ENCODE data around the gene EXOC4.

Gene EXOC4

GRCh38 chr7:134088199-134088598 lies 835.3 kb downstream of the EXOC4 start:
- H3K27me3 ChIP-seq (ENCODE audit: insufficient read depth, poor library complexity, severe bottlenecking) = no peaks in the 10 kb centered on the region
- no peak for TF ChIP-seq CTCF (IDR thresholded peaks at IDR 0.05; ENCODE audit: poor library complexity, severe bottlenecking)
- no peak overlapping the region for H3K27ac ChIP-seq (ENCODE audit: poor library complexity, severe bottlenecking)
- DNase-seq (ENCODE audit: low spot score) (no peak), ATAC-seq (ENCODE audit: low read depth) (no peak)
- H3K4me1 ChIP-seq (ENCODE audit: insufficient read depth, poor library complexity, severe bottlenecking) = no peaks in the 10 kb centered on the region
- H3K4me3 ChIP-seq (ENCODE audit: severe bottlenecking) = no peak overlapping the region
- peaks cover 15% of the 10 kb centered on the region for H3K9me3 ChIP-seq (ENCODE audit: severe bottlenecking)
- H3K36me3 ChIP-seq (ENCODE audit: low read depth) = no peaks in the 10 kb centered on the region

GRCh38 chr7:134089446-134089845 lies 836.6 kb downstream of the EXOC4 start:
- no peak overlapping the region for H3K27ac ChIP-seq (ENCODE audit: poor library complexity, severe bottlenecking)
- no peak for TF ChIP-seq CTCF (IDR thresholded peaks at IDR 0.05; ENCODE audit: poor library complexity, severe bottlenecking)
- H3K9me3 ChIP-seq (ENCODE audit: severe bottlenecking) = peaks cover 15% of the 10 kb centered on the region
- no peaks in the 10 kb centered on the region for H3K27me3 ChIP-seq (ENCODE audit: insufficient read depth, poor library complexity, severe bottlenecking)
- no peak overlapping the region for H3K4me3 ChIP-seq (ENCODE audit: severe bottlenecking)
- DNase-seq (ENCODE audit: low spot score) = no peak
- no peak for ATAC-seq (ENCODE audit: low read depth)
- no peaks in the 10 kb centered on the region for H3K4me1 ChIP-seq (ENCODE audit: insufficient read depth, poor library complexity, severe bottlenecking)
- H3K36me3 ChIP-seq (ENCODE audit: low read depth) = no peaks in the 10 kb centered on the region

- Histone ChIP-seq H3K4me1 (ENCODE audit: insufficient read depth, poor library complexity, severe bottlenecking) (no peaks in the 10 kb centered on the region), H3K36me3 (ENCODE audit: low read depth) (no peaks in the 10 kb centered on the region), H3K9me3 (ENCODE audit: severe bottlenecking) (no peaks in the 10 kb centered on the region), H3K27ac (ENCODE audit: poor library complexity, severe bottlenecking) (no peak overlapping the region), H3K27me3 (ENCODE audit: insufficient read depth, poor library complexity, severe bottlenecking) (no peaks in the 10 kb centered on the region), H3K4me3 (ENCODE audit: severe bottlenecking) (no peak overlapping the region)
- no peak for TF ChIP-seq CTCF (IDR thresholded peaks at IDR 0.05; ENCODE audit: poor library complexity, severe bottlenecking)
- ATAC-seq (ENCODE audit: low read depth) = no peak
- DNase-seq (ENCODE audit: low spot score) = no peak
Measured at GRCh38 chr7:134098072-134098471, 845.2 kb downstream of the EXOC4 start.

- DNase-seq (ENCODE audit: low spot score) = no peak
- no peak overlapping the region for H3K27ac ChIP-seq (ENCODE audit: poor library complexity, severe bottlenecking)
- TF ChIP-seq CTCF (IDR thresholded peaks at IDR 0.05; ENCODE audit: poor library complexity, severe bottlenecking) = no peak
Measured at GRCh38 chr7:134101716-134102115, 848.8 kb downstream of the EXOC4 start.

GRCh38 chr7:134104166-134104565 lies 851.3 kb downstream of the EXOC4 start:
- Histone ChIP-seq H3K4me3 (ENCODE audit: severe bottlenecking) (no peak overlapping the region), H3K27ac (ENCODE audit: poor library complexity, severe bottlenecking) (no peak overlapping the region), H3K27me3 (ENCODE audit: insufficient read depth, poor library complexity, severe bottlenecking) (no peaks in the 10 kb centered on the region), H3K36me3 (ENCODE audit: low read depth) (no peaks in the 10 kb centered on the region), H3K9me3 (ENCODE audit: severe bottlenecking) (no peaks in the 10 kb centered on the region), H3K4me1 (ENCODE audit: insufficient read depth, poor library complexity, severe bottlenecking) (no peaks in the 10 kb centered on the region)
- ATAC-seq (ENCODE audit: low read depth) (no peak), DNase-seq (ENCODE audit: low spot score) (no peak)
- TF ChIP-seq CTCF (IDR thresholded peaks at IDR 0.05; ENCODE audit: poor library complexity, severe bottlenecking) = no peak

More at GRCh38 chr7:134101716-134102115, 848.8 kb downstream of the EXOC4 start:
- no peaks in the 10 kb centered on the region for H3K36me3 ChIP-seq (ENCODE audit: low read depth)
- no peaks in the 10 kb centered on the region for H3K27me3 ChIP-seq (ENCODE audit: insufficient read depth, poor library complexity, severe bottlenecking)
- no peak overlapping the region for H3K4me3 ChIP-seq (ENCODE audit: severe bottlenecking)
- ATAC-seq (ENCODE audit: low read depth) = no peak
- H3K9me3 ChIP-seq (ENCODE audit: severe bottlenecking) = no peaks in the 10 kb centered on the region
- H3K4me1 ChIP-seq (ENCODE audit: insufficient read depth, poor library complexity, severe bottlenecking) = no peaks in the 10 kb centered on the region

Measured in RWPE2 (cell line).